HG03342 (cell line): ENCODE measurements around the gene ZFAND3.

ENCODE experiments used
- ATAC-seq: cut with Tn5 transposase; IDR thresholded peaks from one replicate; pipeline ENCODE4 v1.9.1; 2021; ENCODE audit warnings: mild to moderate bottlenecking, moderate library complexity; ENCODE audit not compliant: unreplicated experiment

Gene ZFAND3

GRCh38 chr6:38193051-38193450 lies 373.5 kb downstream of the ZFAND3 start:
- no peak for ATAC-seq

GRCh38 chr6:38193481-38194281 lies 374.2 kb downstream of the ZFAND3 start:
- ATAC-seq: no peak

GRCh38 chr6:38194282-38194572 lies 374.7 kb downstream of the ZFAND3 start:
- no peak for ATAC-seq

- no peak for ATAC-seq
These were observed 375.1 kb downstream of the ZFAND3 start for GRCh38 chr6:38194589-38194988.

- no peak for ATAC-seq
These were observed 375.6 kb downstream of the ZFAND3 start for GRCh38 chr6:38195113-38195635.

- no peak for ATAC-seq
These were observed 378.7 kb downstream of the ZFAND3 start for GRCh38 chr6:38198219-38198618.
